ENCODE results near the gene PRKD1.
"Not testable (repeated sequence)": the region's sequence is repeated elsewhere in the genome, so short reads cannot be mapped to it uniquely, and the experiment has no call there.

The PRKD1 gene

GRCh38 chr14:29789475-29789874 is 138.2 kb downstream of the PRKD1 start:
- no peak for DNase-seq

DNA sequence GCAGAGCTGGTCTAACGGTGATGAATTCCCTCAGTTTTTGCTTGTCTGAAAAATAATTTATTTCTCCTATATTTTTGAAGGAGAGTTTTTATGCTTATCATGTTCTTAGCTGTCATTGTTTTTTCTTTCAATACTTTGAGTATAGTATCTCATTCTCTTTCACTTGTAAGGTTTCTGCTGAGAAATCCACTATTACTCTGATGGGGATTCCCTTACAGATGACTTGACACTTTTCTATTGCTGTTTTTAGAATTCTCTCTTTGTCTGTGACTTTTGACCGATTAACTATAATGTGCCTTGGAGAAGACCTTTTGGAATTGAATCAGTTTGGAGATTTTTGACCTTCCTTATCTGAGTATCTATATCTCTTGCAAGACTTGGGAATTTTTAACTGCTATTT is 139.6 kb downstream of the PRKD1 start:
- no peak for DNase-seq

- no peak for DNase-seq
Measured at GRCh38 chr14:29783556-29783955, 144.1 kb downstream of the PRKD1 start.

DNA sequence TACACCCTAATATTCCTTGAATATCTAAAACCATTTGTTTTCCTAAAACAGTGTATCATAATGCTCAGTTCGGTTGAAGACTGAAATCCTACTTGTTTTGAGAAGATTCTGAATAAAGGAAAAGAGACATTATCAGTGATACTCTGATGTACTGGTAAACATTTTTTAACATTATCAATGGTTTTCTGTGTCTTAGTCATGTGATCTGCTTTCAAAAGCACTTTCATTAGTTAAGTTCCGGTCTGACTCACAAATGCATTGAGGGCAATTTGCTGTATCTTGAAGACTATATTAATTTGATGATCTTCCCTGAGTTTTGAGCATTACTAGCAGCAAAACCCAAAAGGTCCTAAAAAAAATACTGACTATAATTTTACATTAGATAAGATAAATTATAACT is 145.6 kb downstream of the PRKD1 start:
- no peak for DNase-seq

DNA sequence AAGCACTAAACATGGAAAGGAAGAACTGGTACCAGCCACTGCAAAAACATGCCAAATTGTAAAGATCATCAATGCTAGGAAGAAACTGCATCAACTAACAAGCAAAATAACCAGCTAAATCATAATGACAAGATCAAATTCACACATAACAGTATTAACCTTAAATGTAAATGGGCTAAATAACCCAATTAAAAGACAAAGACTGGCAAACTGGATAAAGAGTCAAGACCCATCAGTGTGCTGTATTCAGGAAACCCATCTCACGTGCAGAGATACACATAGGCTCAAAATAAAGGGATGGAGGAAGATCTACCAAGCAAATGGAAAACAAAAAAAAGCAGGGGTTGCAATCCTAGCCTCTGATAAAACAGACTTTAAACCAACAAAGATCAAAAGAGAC is 150.5 kb downstream of the PRKD1 start:
- DNase-seq, result not testable (repeated sequence)

- DNase-seq, result peak; percentile 42
Measured at GRCh38 chr14:29773990-29774389, 153.7 kb downstream of the PRKD1 start.

DNA sequence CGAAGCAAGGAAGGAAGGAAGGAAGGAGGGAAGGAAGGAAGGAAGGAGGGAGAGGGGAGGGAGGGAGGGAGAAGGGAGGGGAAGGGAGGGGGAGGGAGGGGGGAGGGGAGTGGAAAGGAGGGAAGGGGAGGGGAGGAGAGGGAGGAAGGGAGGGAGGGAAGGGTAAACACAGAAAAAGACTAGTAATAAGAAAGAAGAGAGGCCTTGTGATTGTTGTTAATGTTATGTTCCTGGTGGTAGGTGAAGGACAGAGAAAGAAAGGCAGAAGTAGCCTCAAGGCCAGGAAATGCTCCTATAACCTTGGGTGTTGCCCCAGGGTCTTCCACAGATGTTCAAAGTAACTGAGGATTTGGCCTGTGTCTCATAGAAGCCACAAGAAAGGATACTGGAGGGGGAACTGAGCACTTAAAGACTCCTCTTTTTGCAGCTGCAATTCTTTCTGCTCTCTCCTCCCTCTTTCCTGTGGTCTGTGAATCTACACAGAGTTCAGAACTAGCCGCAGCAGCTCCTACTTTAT is 164.2 kb downstream of the PRKD1 start:
- no peak for DNase-seq

DNA sequence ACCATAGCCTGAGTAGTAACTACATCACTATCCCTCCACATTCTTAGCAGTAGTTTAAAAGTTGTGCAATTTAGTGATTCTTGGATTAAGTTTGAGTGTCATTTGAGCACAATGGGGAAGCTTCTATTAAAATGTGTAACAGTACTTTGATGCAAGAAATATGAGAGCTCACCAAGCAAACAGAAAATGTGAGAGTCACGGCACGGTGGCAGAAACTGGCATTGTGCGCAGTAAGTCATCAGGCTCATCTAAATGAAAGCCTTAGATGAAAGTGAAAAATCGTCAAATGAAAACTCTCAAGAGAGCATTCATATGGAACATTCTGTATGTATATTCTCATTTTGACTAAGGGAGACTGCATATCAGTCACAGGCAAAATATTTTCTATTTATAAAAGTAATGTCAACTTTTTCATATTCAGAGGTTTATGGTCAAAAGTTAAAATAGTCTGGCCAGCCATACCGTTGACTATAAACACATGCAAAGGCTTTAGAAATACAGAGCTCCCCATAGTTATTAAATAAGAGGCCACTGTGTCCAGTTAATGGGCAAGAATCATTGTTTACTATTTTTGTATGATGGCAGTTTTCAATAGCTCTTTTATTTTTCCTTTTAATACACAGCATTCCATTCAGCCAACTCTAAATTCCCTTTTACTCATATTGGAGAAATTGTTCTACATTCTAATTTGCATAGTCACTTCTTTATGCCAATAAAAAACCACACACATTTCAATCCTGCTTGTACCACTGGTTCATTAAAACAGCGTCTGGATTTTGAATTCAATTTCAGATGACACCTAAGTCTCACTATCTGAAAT is 167.9 kb downstream of the PRKD1 start:
- no peak for DNase-seq

DNA sequence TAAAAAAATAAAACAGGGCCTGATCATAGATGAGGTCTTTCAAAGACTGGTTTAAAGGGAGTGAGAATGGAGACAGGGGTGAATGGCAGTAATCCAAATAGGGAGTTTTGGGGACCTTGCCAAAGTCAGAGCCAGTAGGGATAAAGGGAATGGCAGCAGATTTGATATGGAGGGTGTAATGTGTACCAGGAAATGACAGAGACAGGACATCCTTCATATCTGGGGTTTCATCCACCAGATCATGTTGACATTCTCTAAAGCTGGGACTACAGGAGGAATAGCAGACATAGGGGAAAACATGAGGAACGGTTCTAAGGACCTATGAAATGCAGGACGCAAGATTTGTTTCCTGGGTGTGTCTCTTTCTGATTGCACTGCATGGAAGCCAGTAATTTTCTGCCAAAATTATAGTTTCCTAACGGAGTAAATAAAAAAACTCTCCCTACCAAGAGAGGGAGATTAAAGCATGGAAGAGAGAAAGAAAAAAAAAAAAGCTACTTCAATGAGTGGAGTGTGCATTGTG is 169.9 kb downstream of the PRKD1 start:
- DNase-seq, result no peak

- DNase-seq, result no peak
Measured at GRCh38 chr14:29757188-29757680, 170.4 kb downstream of the PRKD1 start.

DNA sequence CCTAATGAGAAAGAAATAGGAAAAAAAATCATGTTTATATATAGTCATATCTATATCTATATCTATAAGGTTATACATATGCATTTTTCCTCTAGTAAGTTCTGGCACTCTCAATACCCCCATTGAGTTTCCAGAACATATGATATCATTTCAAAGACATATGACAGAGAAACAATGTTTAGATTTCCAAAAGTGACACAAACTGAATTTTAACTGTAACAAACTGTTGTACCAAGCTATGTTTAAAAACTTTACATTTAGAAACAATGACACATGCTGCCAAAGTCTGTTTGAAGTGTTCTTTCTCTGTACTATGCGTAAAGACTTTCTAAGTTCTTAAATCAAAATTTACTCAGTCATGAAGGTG is 171.6 kb downstream of the PRKD1 start:
- DNase-seq, result no peak

DNA sequence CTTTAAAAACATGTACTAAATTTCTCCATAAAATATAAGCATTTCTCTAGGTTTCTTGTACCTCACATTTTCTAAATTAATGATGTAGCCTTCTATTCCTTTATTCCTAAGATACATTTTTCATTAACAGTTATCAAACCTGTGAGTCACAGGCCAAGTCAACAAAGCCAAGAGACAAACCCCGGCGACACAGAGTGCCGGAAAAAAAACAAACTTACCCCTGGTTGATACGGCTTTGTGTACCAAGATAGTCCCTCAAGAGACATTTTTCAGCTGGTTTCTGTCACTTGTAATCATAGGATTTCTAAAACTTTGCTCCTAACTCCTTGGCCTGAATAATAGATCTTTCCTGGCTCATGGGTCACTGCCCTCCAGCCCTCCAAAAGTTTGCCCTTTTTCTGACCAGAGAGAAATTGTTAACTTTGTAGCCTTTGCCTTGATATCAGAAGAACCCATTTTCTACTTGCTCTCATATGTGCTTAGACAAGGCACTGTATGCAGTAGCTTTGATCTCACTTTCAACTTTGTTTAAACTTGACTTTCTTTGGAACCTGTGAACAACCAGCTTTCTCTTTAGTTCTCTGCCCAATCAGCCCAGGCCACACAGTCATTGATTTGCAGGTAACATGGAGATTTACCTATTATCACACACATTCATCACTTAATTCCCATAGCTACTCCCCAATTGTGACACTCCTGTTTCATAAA is 172.2 kb downstream of the PRKD1 start:
- DNase-seq, result no peak

- DNase-seq, result no peak
Measured at GRCh38 chr14:29754134-29754533, 173.5 kb downstream of the PRKD1 start.

GRCh38 chr14:29752221-29752923 is 175.3 kb downstream of the PRKD1 start:
- no peak for DNase-seq

DNA sequence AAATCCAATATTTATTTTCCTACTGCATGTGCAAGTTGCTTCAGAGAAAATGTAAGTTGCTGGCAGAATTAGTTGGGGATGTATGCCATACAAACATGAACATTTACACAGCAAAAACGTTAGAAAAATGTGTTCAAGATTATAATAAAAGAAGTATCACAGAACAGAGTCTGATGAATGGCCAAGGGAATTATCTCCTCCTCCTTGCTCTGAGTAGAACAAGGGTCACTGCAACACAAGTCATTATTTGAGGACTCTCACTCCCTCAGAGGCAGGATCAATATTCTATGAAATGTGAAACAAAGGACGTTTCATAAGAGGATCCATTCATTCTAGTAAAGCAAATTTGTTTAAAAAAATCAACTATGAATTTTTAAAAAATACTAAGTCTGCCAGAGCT is 177.8 kb downstream of the PRKD1 start:
- no peak for DNase-seq

- no peak for DNase-seq
Measured at GRCh38 chr14:29749327-29749726, 178.3 kb downstream of the PRKD1 start.

- no peak for DNase-seq
Measured at GRCh38 chr14:29745863-29746262, 181.8 kb downstream of the PRKD1 start.

- no peak for DNase-seq
Measured at GRCh38 chr14:29743531-29743930, 184.1 kb downstream of the PRKD1 start.

DNA sequence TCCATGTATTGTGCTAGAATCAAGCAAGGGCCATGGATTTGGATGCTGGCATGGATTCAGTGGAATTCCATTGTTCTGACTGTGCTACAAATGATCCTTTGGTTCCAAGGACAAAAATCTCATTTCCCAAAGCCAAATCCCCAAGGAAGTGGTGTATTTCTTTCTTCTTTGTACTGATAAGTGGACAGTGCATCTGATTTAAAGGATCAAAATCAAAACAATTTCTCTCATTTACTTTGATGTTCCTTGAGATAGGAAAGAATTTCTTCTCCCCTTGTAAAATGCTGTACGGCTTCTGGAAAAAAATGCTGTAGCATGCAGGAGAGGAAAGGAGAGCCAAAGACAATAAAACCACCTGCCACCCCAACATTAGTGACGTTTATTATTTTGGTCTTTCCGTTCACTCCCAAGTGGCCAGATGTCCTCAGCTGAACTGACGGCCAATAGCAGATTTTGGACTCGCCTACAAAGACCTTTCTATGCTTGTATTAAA is 185.7 kb downstream of the PRKD1 start:
- DNase-seq, result peak; percentile 28

DNA sequence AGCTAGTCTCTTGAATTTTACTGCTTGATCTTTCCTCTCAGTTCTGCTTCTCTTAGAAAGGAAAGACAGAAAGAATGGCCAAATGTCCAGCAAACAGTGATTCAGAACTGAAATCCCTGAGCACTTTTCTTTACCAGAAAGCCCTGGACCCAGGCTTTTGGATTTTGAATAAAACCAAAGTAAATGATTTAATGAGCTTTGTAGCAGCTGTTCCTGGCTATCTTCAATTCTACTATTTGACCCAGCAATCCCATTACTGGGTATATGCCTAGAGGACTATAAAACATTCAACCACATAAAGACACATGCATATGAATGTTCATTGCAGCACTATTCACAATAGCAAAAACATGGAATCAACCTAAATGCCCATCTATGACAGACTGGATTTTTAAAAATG is 187.2 kb downstream of the PRKD1 start:
- DNase-seq, result no peak

DNA sequence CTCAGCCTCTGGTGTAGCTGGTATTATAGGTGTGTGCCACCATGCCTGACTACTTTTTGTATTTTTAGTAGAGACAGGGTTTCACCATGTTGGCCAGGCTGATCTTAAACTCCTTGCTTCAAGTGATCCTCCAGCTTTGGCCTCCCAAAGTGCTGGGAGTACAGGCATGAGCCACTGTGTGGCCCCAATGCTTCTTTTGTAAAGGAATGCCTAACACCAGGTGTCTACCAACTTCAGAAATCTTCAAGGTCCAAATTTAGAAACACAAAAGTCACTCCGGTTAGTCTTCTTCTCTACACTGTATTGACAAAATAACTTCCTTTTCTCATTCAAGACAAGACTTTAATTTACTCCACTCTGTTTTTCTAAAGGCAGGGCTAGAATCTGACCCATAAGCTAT is 188.7 kb downstream of the PRKD1 start:
- DNase-seq, result no peak

- DNase-seq, result no peak
Measured at GRCh38 chr14:29738056-29738455, 189.6 kb downstream of the PRKD1 start.

DNA sequence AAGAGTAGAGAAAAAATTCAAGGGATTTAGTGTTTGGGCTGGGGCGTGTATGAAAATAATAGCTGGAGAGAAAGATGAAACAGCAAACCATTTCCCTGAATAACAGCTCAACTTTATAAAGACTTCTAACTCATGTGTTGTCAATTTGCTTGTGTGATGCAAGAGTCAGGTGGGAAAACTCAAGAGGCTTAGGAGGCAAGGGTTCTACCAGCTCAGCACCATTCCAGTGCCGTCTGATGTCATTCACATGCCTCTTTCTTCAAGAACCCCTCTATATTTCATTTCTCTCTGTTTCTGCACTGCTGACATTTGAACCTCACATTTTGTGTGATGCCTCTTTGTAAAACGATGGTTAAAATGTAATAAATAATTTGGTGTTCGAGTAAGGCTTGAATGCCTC is 192.2 kb downstream of the PRKD1 start:
- DNase-seq, result no peak
